T-helper 1 cell treated with Interleukin-12 subunit alpha and Interleukin-12 subunit beta and Interleukin-4 antibody, amounts not matched to agents 30 μg/mL and 1 μg/mL, for 36 hours (primary cell): ENCODE data around the gene TMEM204.
A peak's percentile ranks its signal among the peaks of the same experiment; 100 is the strongest.

Experiments used
- H3K27ac Mint-ChIP-seq: one replicate; pipeline ENCODE4 v1.8.0; 2021; ENCODE audit warnings: mild to moderate bottlenecking, mixed read lengths
- H3K27me3 Mint-ChIP-seq: one replicate; pipeline ENCODE4 v1.8.0; 2021; ENCODE audit warnings: low read depth, mixed read lengths
- H3K36me3 Mint-ChIP-seq: one replicate; pipeline ENCODE4 v1.8.0; 2021; ENCODE audit warnings: low read depth, mixed read lengths
- H3K4me1 Mint-ChIP-seq: one replicate; pipeline ENCODE4 v1.8.0; 2021; ENCODE audit warnings: low read depth, mixed read lengths
- H3K4me3 Mint-ChIP-seq: one replicate; pipeline ENCODE4 v1.8.0; 2021; ENCODE audit warnings: mild to moderate bottlenecking, moderate library complexity, mixed read lengths
- H3K9me3 Mint-ChIP-seq: one replicate; pipeline ENCODE4 v1.8.0; 2021; ENCODE audit warnings: mixed read lengths

TMEM204 gene

GRCh38 chr16:1533443-1533951, at the start of gene TMEM204:
Gene TMEM204, plus strand, starts transcription at chr16:1533666. Its CDS starts 610 bp downstream, at chr16:1534276.
- peak within 1 kb of the TSS; percentile 75 for H3K27ac Mint-ChIP-seq
- H3K27me3 Mint-ChIP-seq = no peaks in the 10 kb centered on the region
- peaks cover 27% of the 10 kb centered on the region for H3K4me1 Mint-ChIP-seq
- H3K9me3 Mint-ChIP-seq = no peaks in the 10 kb centered on the region
- peaks cover 32% of the 10 kb centered on the region for H3K36me3 Mint-ChIP-seq
- peak within 1 kb of the TSS; percentile 100 for H3K4me3 Mint-ChIP-seq

GRCh38 chr16:1485847-1486496, 47.5 kb upstream of the TMEM204 start:
- H3K4me3 Mint-ChIP-seq = no peak overlapping the region
- no peaks in the 10 kb centered on the region for H3K9me3 Mint-ChIP-seq
- no peaks in the 10 kb centered on the region for H3K4me1 Mint-ChIP-seq
- no peaks in the 10 kb centered on the region for H3K27me3 Mint-ChIP-seq
- no peak overlapping the region for H3K27ac Mint-ChIP-seq
- no peaks in the 10 kb centered on the region for H3K36me3 Mint-ChIP-seq

- Mint-ChIP-seq H3K4me1 (no peaks in the 10 kb centered on the region), H3K9me3 (no peaks in the 10 kb centered on the region), H3K27ac (no peak overlapping the region), H3K27me3 (no peaks in the 10 kb centered on the region), H3K4me3 (no peak overlapping the region), H3K36me3 (no peaks in the 10 kb centered on the region)
Measured at GRCh38 chr16:1486551-1487390, 46.7 kb upstream of the TMEM204 start.

GRCh38 chr16:1487395-1488053, 45.9 kb upstream of the TMEM204 start:
- Mint-ChIP-seq H3K4me3 (no peak overlapping the region), H3K27me3 (no peaks in the 10 kb centered on the region), H3K9me3 (no peaks in the 10 kb centered on the region), H3K4me1 (peaks cover 4% of the 10 kb centered on the region), H3K27ac (no peak overlapping the region), H3K36me3 (no peaks in the 10 kb centered on the region)

- H3K27me3 Mint-ChIP-seq = no peaks in the 10 kb centered on the region
- peaks cover 9% of the 10 kb centered on the region for H3K4me1 Mint-ChIP-seq
- H3K9me3 Mint-ChIP-seq = no peaks in the 10 kb centered on the region
- H3K27ac Mint-ChIP-seq = no peak overlapping the region
- H3K36me3 Mint-ChIP-seq = peaks cover 3% of the 10 kb centered on the region
- no peak overlapping the region for H3K4me3 Mint-ChIP-seq
Measured at GRCh38 chr16:1488054-1488601, 45.3 kb upstream of the TMEM204 start.

- no peak within 1 kb of the TSS for H3K4me3 Mint-ChIP-seq
- H3K4me1 Mint-ChIP-seq = peaks cover 9% of the 10 kb centered on the region
- no peaks in the 10 kb centered on the region for H3K9me3 Mint-ChIP-seq
- H3K36me3 Mint-ChIP-seq = peaks cover 3% of the 10 kb centered on the region
- no peak within 1 kb of the TSS for H3K27ac Mint-ChIP-seq
- H3K27me3 Mint-ChIP-seq = no peaks in the 10 kb centered on the region
Measured at GRCh38 chr16:1488619-1489018, 44.8 kb upstream of the TMEM204 start, which contains the start of gene PTX4. Gene PTX4, minus strand, starts transcription at chr16:1488944. Its CDS starts 35 bp downstream, at chr16:1488909.

- peaks cover 3% of the 10 kb centered on the region for H3K36me3 Mint-ChIP-seq
- no peaks in the 10 kb centered on the region for H3K9me3 Mint-ChIP-seq
- H3K4me3 Mint-ChIP-seq = no peak overlapping the region
- no peak overlapping the region for H3K27ac Mint-ChIP-seq
- H3K4me1 Mint-ChIP-seq = peaks cover 10% of the 10 kb centered on the region
- no peaks in the 10 kb centered on the region for H3K27me3 Mint-ChIP-seq
Measured at GRCh38 chr16:1489077-1489476, 44.4 kb upstream of the TMEM204 start.

- H3K36me3 Mint-ChIP-seq = peaks cover 3% of the 10 kb centered on the region
- H3K4me3 Mint-ChIP-seq = no peak overlapping the region
- no peak overlapping the region for H3K27ac Mint-ChIP-seq
- peaks cover 10% of the 10 kb centered on the region for H3K4me1 Mint-ChIP-seq
- no peaks in the 10 kb centered on the region for H3K27me3 Mint-ChIP-seq
- no peaks in the 10 kb centered on the region for H3K9me3 Mint-ChIP-seq
Measured at GRCh38 chr16:1491327-1491726, 42.1 kb upstream of the TMEM204 start.

- no peaks in the 10 kb centered on the region for H3K9me3 Mint-ChIP-seq
- no peaks in the 10 kb centered on the region for H3K27me3 Mint-ChIP-seq
- peaks cover 10% of the 10 kb centered on the region for H3K4me1 Mint-ChIP-seq
- peaks cover 7% of the 10 kb centered on the region for H3K36me3 Mint-ChIP-seq
- peak overlapping the region; percentile 98 for H3K4me3 Mint-ChIP-seq
- H3K27ac Mint-ChIP-seq = peak overlapping the region; percentile 100
Measured at GRCh38 chr16:1492082-1492922, 41.2 kb upstream of the TMEM204 start.

GRCh38 chr16:1492923-1493745, 40.3 kb upstream of the TMEM204 start, which contains the start of gene TELO2:
Gene TELO2, plus strand, starts transcription at chr16:1493360. Its CDS starts 922 bp downstream, at chr16:1494282.
- no peaks in the 10 kb centered on the region for H3K9me3 Mint-ChIP-seq
- H3K4me3 Mint-ChIP-seq = peak within 1 kb of the TSS; percentile 98
- peak within 1 kb of the TSS; percentile 100 for H3K27ac Mint-ChIP-seq
- H3K36me3 Mint-ChIP-seq = peaks cover 7% of the 10 kb centered on the region
- no peaks in the 10 kb centered on the region for H3K27me3 Mint-ChIP-seq
- peaks cover 10% of the 10 kb centered on the region for H3K4me1 Mint-ChIP-seq

GRCh38 chr16:1493746-1494094, 39.7 kb upstream of the TMEM204 start:
- H3K27me3 Mint-ChIP-seq = no peaks in the 10 kb centered on the region
- peaks cover 10% of the 10 kb centered on the region for H3K4me1 Mint-ChIP-seq
- H3K36me3 Mint-ChIP-seq = peaks cover 7% of the 10 kb centered on the region
- H3K9me3 Mint-ChIP-seq = no peaks in the 10 kb centered on the region
- peak overlapping the region; percentile 41 for H3K27ac Mint-ChIP-seq
- H3K4me3 Mint-ChIP-seq = peak overlapping the region; percentile 85

- Mint-ChIP-seq H3K4me3 (peak overlapping the region; percentile 85), H3K27ac (no peak overlapping the region), H3K4me1 (peaks cover 10% of the 10 kb centered on the region), H3K36me3 (peaks cover 7% of the 10 kb centered on the region), H3K9me3 (no peaks in the 10 kb centered on the region), H3K27me3 (no peaks in the 10 kb centered on the region)
Measured at GRCh38 chr16:1494129-1494640, 39.3 kb upstream of the TMEM204 start.

- Mint-ChIP-seq H3K4me3 (peak overlapping the region; percentile 85), H3K9me3 (no peaks in the 10 kb centered on the region), H3K27me3 (no peaks in the 10 kb centered on the region), H3K27ac (no peak overlapping the region), H3K4me1 (peaks cover 10% of the 10 kb centered on the region), H3K36me3 (peaks cover 7% of the 10 kb centered on the region)
Measured at GRCh38 chr16:1494711-1495110, 38.8 kb upstream of the TMEM204 start.
